ENCODE results near the gene GSN. TPM values are rescaled to one million over a fixed set of nuclear protein-coding genes. Genes with fewer than 3 reads are reported as not detected.
"Not testable (repeated sequence)": the region's sequence is repeated elsewhere in the genome, so short reads cannot be mapped to it uniquely, and the experiment has no call there.

Gene GSN
- total RNA-seq, 2 donors from 2014 or later = 328 to 753 TPM

- H3K27ac ChIP-seq = peak overlapping the region; percentile 71 to 93 (median 88)
- no peaks in the 10 kb centered on the region for H3K9me3 ChIP-seq
- no peaks in the 10 kb centered on the region for H3K27me3 ChIP-seq
- peaks cover 54% of the 10 kb centered on the region for H3K4me1 ChIP-seq
- no peak overlapping the region for H3K4me3 ChIP-seq
- intact Hi-C loops (cut with DNase I) = no loop called here
- TF ChIP-seq POLR2A (IDR thresholded peaks at IDR 0.05) (peak in 2 of 3 donors; percentile 43 to 50), CTCF (IDR thresholded peaks at IDR 0.05) (no peak)
- no peaks in the 10 kb centered on the region for H3K36me3 ChIP-seq (replicated peaks in 1 of 2; ENCODE audit: insufficient read depth in 1 of 2, low read depth in 2 of 2)
- ATAC-seq (peak; percentile 72), DNase-seq (peak; percentile 50 to 74 (median 63))
- 38 to 40% methylated on average over 10 of the region's 10 CpGs for WGBS, 2 donors
Observed at GRCh38 chr9:121289026-121289771, 21.2 kb downstream of the GSN start.

- peaks cover 52% of the 10 kb centered on the region for H3K4me1 ChIP-seq
- TF ChIP-seq POLR2A (IDR thresholded peaks at IDR 0.05) (no peak), CTCF (IDR thresholded peaks at IDR 0.05) (no peak)
- H3K9me3 ChIP-seq = no peaks in the 10 kb centered on the region
- peak overlapping the region; percentile 28 to 93 (median 88) for H3K27ac ChIP-seq
- DNase-seq (no peak), ATAC-seq (no peak)
- intact Hi-C loops (cut with DNase I) = no loop called here
- H3K27me3 ChIP-seq = no peaks in the 10 kb centered on the region
- WGBS, 2 donors = 76 to 77% methylated on average over 7 of the region's 7 CpGs
- no peaks in the 10 kb centered on the region for H3K36me3 ChIP-seq (replicated peaks in 1 of 2; ENCODE audit: insufficient read depth in 1 of 2, low read depth in 2 of 2)
- H3K4me3 ChIP-seq = no peak overlapping the region
Observed at GRCh38 chr9:121289772-121290370, 21.9 kb downstream of the GSN start.

GRCh38 chr9:121291536-121291935 is 23.6 kb downstream of the GSN start:
- H3K27me3 ChIP-seq; ATAC-seq; H3K4me3 ChIP-seq; H3K9me3 ChIP-seq; H3K27ac ChIP-seq; DNase-seq; intact Hi-C loops (cut with DNase I); H3K36me3 ChIP-seq (replicated peaks in 1 of 2; ENCODE audit: insufficient read depth in 1 of 2, low read depth in 2 of 2): not testable (repeated sequence)
- H3K4me1 ChIP-seq = peaks cover 36% of the 10 kb centered on the region
- WGBS, 2 donors = 60 to 81% methylated on average over 4 of the region's 4 CpGs

- Histone ChIP-seq H3K4me3 (no peak overlapping the region), H3K36me3 (replicated peaks in 1 of 2; ENCODE audit: insufficient read depth in 1 of 2, low read depth in 2 of 2) (no peaks in the 10 kb centered on the region), H3K4me1 (peaks cover 36% of the 10 kb centered on the region), H3K9me3 (no peaks in the 10 kb centered on the region), H3K27ac (no peak overlapping the region), H3K27me3 (no peaks in the 10 kb centered on the region)
- TF ChIP-seq CTCF (IDR thresholded peaks at IDR 0.05) = no peak
- TF ChIP-seq POLR2A (IDR thresholded peaks at IDR 0.05) = no peak
- ATAC-seq (no peak), DNase-seq (no peak)
- intact Hi-C loops (cut with DNase I) = no loop called here
- WGBS, 2 donors = 93 to 100% methylated on average over 1 of the region's 1 CpG
Observed at GRCh38 chr9:121292051-121292450, 24.1 kb downstream of the GSN start.

GRCh38 chr9:121292801-121293241 is 24.9 kb downstream of the GSN start:
- DNase-seq (no peak), ATAC-seq (no peak)
- Histone ChIP-seq H3K27ac (no peak overlapping the region), H3K9me3 (no peaks in the 10 kb centered on the region), H3K4me1 (peaks cover 28% of the 10 kb centered on the region), H3K27me3 (no peaks in the 10 kb centered on the region), H3K4me3 (no peak overlapping the region), H3K36me3 (replicated peaks in 1 of 2; ENCODE audit: insufficient read depth in 1 of 2, low read depth in 2 of 2) (no peaks in the 10 kb centered on the region)
- WGBS, 2 donors = 80 to 82% methylated on average over 6 of the region's 6 CpGs
- intact Hi-C loops (cut with DNase I) = no loop called here
- no peak for TF ChIP-seq POLR2A (IDR thresholded peaks at IDR 0.05)
